Breast epithelium (tissue), 3 donors: ENCODE measurements around the gene KLK4.

ENCODE experiments used
- POLR2A ChIP-seq: fragments of 450-650 bp; IDR thresholded peaks from one replicate; pipeline ENCODE4 v1.6.1; 2016; ENCODE audit warnings: antibody characterized with exemption, mild to moderate bottlenecking, moderate library complexity
- POLR2AphosphoS5 ChIP-seq, 3 donors: sonication (generic); formaldehyde crosslinking; IDR thresholded peaks; one replicate each; pipeline ENCODE4 v1.6.1; 2017; ENCODE audit warnings: antibody characterized with exemption in 3 of 3
- TF ChIP-seq, protein P1 (sequence below), 3 donors: fragments of 450-650 bp; IDR thresholded peaks; one replicate each; pipeline ENCODE4 v1.5.1; 2016 to 2017; ENCODE audit warnings: antibody characterized with exemption in 3 of 3, mild to moderate bottlenecking in 3 of 3, moderate library complexity in 3 of 3

- TF ChIP-seq, protein P1, sequence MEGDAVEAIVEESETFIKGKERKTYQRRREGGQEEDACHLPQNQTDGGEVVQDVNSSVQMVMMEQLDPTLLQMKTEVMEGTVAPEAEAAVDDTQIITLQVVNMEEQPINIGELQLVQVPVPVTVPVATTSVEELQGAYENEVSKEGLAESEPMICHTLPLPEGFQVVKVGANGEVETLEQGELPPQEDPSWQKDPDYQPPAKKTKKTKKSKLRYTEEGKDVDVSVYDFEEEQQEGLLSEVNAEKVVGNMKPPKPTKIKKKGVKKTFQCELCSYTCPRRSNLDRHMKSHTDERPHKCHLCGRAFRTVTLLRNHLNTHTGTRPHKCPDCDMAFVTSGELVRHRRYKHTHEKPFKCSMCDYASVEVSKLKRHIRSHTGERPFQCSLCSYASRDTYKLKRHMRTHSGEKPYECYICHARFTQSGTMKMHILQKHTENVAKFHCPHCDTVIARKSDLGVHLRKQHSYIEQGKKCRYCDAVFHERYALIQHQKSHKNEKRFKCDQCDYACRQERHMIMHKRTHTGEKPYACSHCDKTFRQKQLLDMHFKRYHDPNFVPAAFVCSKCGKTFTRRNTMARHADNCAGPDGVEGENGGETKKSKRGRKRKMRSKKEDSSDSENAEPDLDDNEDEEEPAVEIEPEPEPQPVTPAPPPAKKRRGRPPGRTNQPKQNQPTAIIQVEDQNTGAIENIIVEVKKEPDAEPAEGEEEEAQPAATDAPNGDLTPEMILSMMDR (IDR thresholded peaks at IDR 0.05), result no peak
- no peak for TF ChIP-seq POLR2A
- no peak for TF ChIP-seq POLR2AphosphoS5 (IDR thresholded peaks at IDR 0.05)
Measured at GRCh38 chr19:50932690-50933083, 21.5 kb upstream of the KLK4 start.
